K562 (cell line): ENCODE results near the gene CDC27. TPM values are rescaled to one million over a fixed set of nuclear protein-coding genes. Genes with fewer than 3 reads are reported as not detected.
A peak's percentile ranks its signal among the peaks of the same experiment; 100 is the strongest.

Source experiments
- CCAR2 ChIP-seq: fragments of 200-400 bp; formaldehyde crosslinking; IDR thresholded peaks from 2 replicates; pipeline ENCODE4 v1.6.1; 2017; ENCODE audit warnings: mild to moderate bottlenecking, low read depth, low read length
- GATAD2A ChIP-seq: fragments of 450-650 bp; IDR thresholded peaks from 2 replicates; pipeline ENCODE4 v1.6.1; 2017
- GTF2A2 ChIP-seq: IDR thresholded peaks from 2 replicates; pipeline ENCODE4 v1.6.1; 2016; ENCODE audit warnings: mild to moderate bottlenecking, missing genetic modification characterization, missing compliant biosample characterization
- GTF2F1 ChIP-seq: IDR thresholded peaks from 2 replicates; pipeline ENCODE4 v1.6.1; 2011; ENCODE audit warnings: low read depth, low read length, improper control_type of control experiment
- NCOA1 ChIP-seq: fragments of 450-650 bp; IDR thresholded peaks from 2 replicates; pipeline ENCODE4 v1.6.1; 2016; ENCODE audit warnings: low read depth
- POLR2B ChIP-seq: fragments of 450-650 bp; IDR thresholded peaks from 2 replicates; pipeline ENCODE4 v1.6.1; 2018; ENCODE audit warnings: low read depth; ENCODE audit not compliant: partially characterized antibody
- POLR2G ChIP-seq: fragments of 200-400 bp; formaldehyde crosslinking; IDR thresholded peaks from 2 replicates; pipeline ENCODE4 v1.6.1; 2017; ENCODE audit warnings: low read depth, mild to moderate bottlenecking, antibody characterized with exemption, low read length, moderate library complexity
- RFX5 ChIP-seq: IDR thresholded peaks from 2 replicates; pipeline ENCODE4 v1.6.1; 2011; ENCODE audit warnings: low read depth, mild to moderate bottlenecking, improper control_type of control experiment, low read length
- SIN3A ChIP-seq, 2 experiments: fragments of 150-350 bp in 1 of 2; IDR thresholded peaks; 2 replicates each; pipeline ENCODE4 v1.6.1; 2011 to 2016; ENCODE audit warnings: borderline replicate concordance in 2 of 2, low read depth in 2 of 2, low read length in 2 of 2, mild to moderate bottlenecking in 2 of 2, moderate library complexity in 2 of 2; ENCODE audit not compliant: control insufficient read depth in 1 of 2
- ZC3H8 ChIP-seq: fragments of 450-650 bp; IDR thresholded peaks from 2 replicates; pipeline ENCODE4 v1.6.1; 2017
- ZNF445 ChIP-seq: fragments of 250-450 bp; sonication (Bioruptor Pico); IDR thresholded peaks from 2 replicates; pipeline ENCODE4 v1.4.0; 2020; ENCODE audit warnings: low read depth, mild to moderate bottlenecking, moderate library complexity
- polyA plus RNA-seq, 8 experiments: library from polyadenylated mRNA; depleted of rRNA in 4 of 8; stranded (reverse) in 5 of 8; unstranded in 3 of 8; fragments of >200 nt; fragmentation: Nextera tagmentation in 2 of 8; fragmentation: Illumina TruSeq in 1 of 8; extraction: Ambion mirVana in 2 of 8; extraction: Trizol in 1 of 8; gene quantifications; 2 replicates each; pipeline versions ENCODE4 v1.2.1 to v1.2.3, GENCODE V29; 2011 to 2014; ENCODE audit warnings: inconsistent platforms in 1 of 8, missing spikeins in 1 of 8
- total RNA-seq, 7 experiments: library from RNA; depleted of rRNA in 6 of 7; stranded (reverse); fragments of >200 nt in 6 of 7; fragmentation: Illumina TruSeq in 2 of 7; extraction: Trizol in 2 of 7; gene quantifications; 2 replicates each; pipeline versions ENCODE4 v1.2.1 to v1.2.3, GENCODE V29; 2011 to 2021; ENCODE audit warnings: low replicate concordance in 1 of 7
- TF ChIP-seq, protein P1 (sequence below), 2 experiments: fragments of 450-650 bp in 1 of 2; IDR thresholded peaks; 2 replicates each; pipeline ENCODE4 v1.6.1; 2011 to 2017; ENCODE audit warnings: low read depth in 2 of 2, antibody characterized with exemption in 1 of 2, borderline replicate concordance in 1 of 2, low read length in 1 of 2, mild to moderate bottlenecking in 1 of 2, mixed read lengths in 1 of 2; ENCODE audit not compliant: control insufficient read depth in 1 of 2
- TF ChIP-seq, protein P2 (sequence below): fragments of 450-650 bp; formaldehyde crosslinking; IDR thresholded peaks from 2 replicates; pipeline ENCODE4 v1.4.0; 2020; ENCODE audit warnings: mild to moderate bottlenecking, moderate library complexity
- TF ChIP-seq, protein P3 (sequence below), 3 experiments: fragments of 200-800 bp in 1 of 3; sonication (Bioruptor generic) in 1 of 3; sonication (generic) in 1 of 3; formaldehyde crosslinking in 1 of 3; IDR thresholded peaks; 2 replicates each; pipeline versions ENCODE4 v1.6.1 to v1.8.0; 2016 to 2022; ENCODE audit warnings: mild to moderate bottlenecking in 2 of 3, missing compliant biosample characterization in 2 of 3, missing genetic modification characterization in 2 of 3, missing genetic modification reagents in 1 of 3
- TF ChIP-seq, protein P4 (sequence below): fragments of 450-650 bp; formaldehyde crosslinking; conservative IDR thresholded peaks from 2 replicates; pipeline ENCODE4 v1.4.0; 2022; ENCODE audit warnings: mild to moderate bottlenecking, missing genetic modification characterization
- TF ChIP-seq, protein P5 (sequence below): fragments of 450-650 bp; IDR thresholded peaks from 2 replicates; pipeline ENCODE4 v1.6.1; 2017; ENCODE audit warnings: mild to moderate bottlenecking, moderate library complexity
- TF ChIP-seq, protein P6 (sequence below): sonication (generic); IDR thresholded peaks from 2 replicates; pipeline ENCODE4 v1.6.1; 2016

The CDC27 gene
- total and polyA plus RNA-seq, 9 of the 15 experiments (the other 6 are each of a cell fraction or from before 2014, with no cell fraction given): 28.6 to 155 (median 94.1) TPM

DNA sequence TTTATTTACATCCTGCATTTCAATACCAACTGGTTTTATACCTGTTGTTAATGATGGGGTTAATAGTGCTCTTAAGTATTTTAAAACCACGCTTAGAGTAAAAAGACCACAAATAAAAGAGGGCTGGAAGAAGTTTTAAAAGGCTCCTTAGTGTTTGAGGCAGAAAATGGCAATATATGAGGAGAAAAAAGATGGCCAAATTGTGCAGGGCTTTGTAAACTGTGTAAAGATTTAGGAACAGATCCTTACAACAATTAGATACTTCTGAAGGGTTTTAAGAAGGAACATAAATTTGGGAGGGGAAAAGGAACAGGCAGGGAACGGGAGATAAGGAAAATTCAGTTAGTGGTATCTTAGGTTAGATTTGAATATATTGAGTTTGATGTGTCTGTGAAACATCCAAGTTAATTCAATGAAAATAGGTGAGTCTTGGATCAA is 12.7 kb downstream of the CDC27 start (continued):
- TF ChIP-seq, protein P1, sequence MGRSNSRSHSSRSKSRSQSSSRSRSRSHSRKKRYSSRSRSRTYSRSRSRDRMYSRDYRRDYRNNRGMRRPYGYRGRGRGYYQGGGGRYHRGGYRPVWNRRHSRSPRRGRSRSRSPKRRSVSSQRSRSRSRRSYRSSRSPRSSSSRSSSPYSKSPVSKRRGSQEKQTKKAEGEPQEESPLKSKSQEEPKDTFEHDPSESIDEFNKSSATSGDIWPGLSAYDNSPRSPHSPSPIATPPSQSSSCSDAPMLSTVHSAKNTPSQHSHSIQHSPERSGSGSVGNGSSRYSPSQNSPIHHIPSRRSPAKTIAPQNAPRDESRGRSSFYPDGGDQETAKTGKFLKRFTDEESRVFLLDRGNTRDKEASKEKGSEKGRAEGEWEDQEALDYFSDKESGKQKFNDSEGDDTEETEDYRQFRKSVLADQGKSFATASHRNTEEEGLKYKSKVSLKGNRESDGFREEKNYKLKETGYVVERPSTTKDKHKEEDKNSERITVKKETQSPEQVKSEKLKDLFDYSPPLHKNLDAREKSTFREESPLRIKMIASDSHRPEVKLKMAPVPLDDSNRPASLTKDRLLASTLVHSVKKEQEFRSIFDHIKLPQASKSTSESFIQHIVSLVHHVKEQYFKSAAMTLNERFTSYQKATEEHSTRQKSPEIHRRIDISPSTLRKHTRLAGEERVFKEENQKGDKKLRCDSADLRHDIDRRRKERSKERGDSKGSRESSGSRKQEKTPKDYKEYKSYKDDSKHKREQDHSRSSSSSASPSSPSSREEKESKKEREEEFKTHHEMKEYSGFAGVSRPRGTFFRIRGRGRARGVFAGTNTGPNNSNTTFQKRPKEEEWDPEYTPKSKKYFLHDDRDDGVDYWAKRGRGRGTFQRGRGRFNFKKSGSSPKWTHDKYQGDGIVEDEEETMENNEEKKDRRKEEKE (IDR thresholded peaks at IDR 0.05; ENCODE audit: borderline replicate concordance in 1 of 2, control insufficient read depth in 1 of 2, low read depth in 2 of 2, low read length in 1 of 2): peak in 1 of 2 experiments; percentile 89; a peak in 2 of 4 replicates
- TF ChIP-seq, protein P2, sequence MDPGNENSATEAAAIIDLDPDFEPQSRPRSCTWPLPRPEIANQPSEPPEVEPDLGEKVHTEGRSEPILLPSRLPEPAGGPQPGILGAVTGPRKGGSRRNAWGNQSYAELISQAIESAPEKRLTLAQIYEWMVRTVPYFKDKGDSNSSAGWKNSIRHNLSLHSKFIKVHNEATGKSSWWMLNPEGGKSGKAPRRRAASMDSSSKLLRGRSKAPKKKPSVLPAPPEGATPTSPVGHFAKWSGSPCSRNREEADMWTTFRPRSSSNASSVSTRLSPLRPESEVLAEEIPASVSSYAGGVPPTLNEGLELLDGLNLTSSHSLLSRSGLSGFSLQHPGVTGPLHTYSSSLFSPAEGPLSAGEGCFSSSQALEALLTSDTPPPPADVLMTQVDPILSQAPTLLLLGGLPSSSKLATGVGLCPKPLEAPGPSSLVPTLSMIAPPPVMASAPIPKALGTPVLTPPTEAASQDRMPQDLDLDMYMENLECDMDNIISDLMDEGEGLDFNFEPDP (CRISPR knock-in tag): no peak
- TF ChIP-seq GATAD2A (no peak), POLR2G (peak; percentile 44), NCOA1 (no peak), SIN3A (IDR thresholded peaks at IDR 0.05; ENCODE audit: borderline replicate concordance in 2 of 2, control insufficient read depth in 1 of 2, low read depth in 2 of 2, low read length in 2 of 2) (0 out of 4 replicates have a peak, but pooled peaks of 1 of the 2 experiments have one; percentile 30), GTF2A2 (tag) (0 out of 2 replicates have a peak, but pooled peaks have one; percentile 42), ZNF445 (CRISPR knock-in tag) (no peak), RFX5 (no peak), POLR2B (peak; percentile 51), ZC3H8 (peak; percentile 92; the same call in 1 of the 2 replicates), GTF2F1 (peak; percentile 83; the same call in 1 of the 2 replicates), CCAR2 (no peak)
- TF ChIP-seq, protein P3, sequence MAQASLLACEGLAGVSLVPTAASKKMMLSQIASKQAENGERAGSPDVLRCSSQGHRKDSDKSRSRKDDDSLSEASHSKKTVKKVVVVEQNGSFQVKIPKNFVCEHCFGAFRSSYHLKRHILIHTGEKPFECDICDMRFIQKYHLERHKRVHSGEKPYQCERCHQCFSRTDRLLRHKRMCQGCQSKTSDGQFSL (CRISPR knock-in tag; IDR thresholded peaks at IDR 0.05): no peak
- TF ChIP-seq, protein P3 (tag; IDR thresholded peaks at IDR 0.05): no peak
- TF ChIP-seq, protein P4, sequence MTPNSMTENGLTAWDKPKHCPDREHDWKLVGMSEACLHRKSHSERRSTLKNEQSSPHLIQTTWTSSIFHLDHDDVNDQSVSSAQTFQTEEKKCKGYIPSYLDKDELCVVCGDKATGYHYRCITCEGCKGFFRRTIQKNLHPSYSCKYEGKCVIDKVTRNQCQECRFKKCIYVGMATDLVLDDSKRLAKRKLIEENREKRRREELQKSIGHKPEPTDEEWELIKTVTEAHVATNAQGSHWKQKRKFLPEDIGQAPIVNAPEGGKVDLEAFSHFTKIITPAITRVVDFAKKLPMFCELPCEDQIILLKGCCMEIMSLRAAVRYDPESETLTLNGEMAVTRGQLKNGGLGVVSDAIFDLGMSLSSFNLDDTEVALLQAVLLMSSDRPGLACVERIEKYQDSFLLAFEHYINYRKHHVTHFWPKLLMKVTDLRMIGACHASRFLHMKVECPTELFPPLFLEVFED (CRISPR knock-in tag): 0 out of 2 replicates have a peak, but pooled peaks have one; percentile 56
- TF ChIP-seq, protein P5, sequence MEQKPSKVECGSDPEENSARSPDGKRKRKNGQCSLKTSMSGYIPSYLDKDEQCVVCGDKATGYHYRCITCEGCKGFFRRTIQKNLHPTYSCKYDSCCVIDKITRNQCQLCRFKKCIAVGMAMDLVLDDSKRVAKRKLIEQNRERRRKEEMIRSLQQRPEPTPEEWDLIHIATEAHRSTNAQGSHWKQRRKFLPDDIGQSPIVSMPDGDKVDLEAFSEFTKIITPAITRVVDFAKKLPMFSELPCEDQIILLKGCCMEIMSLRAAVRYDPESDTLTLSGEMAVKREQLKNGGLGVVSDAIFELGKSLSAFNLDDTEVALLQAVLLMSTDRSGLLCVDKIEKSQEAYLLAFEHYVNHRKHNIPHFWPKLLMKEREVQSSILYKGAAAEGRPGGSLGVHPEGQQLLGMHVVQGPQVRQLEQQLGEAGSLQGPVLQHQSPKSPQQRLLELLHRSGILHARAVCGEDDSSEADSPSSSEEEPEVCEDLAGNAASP: no peak
- TF ChIP-seq, protein P6, sequence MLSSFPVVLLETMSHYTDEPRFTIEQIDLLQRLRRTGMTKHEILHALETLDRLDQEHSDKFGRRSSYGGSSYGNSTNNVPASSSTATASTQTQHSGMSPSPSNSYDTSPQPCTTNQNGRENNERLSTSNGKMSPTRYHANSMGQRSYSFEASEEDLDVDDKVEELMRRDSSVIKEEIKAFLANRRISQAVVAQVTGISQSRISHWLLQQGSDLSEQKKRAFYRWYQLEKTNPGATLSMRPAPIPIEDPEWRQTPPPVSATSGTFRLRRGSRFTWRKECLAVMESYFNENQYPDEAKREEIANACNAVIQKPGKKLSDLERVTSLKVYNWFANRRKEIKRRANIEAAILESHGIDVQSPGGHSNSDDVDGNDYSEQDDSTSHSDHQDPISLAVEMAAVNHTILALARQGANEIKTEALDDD: no peak
